HG03060 (cell line): ENCODE results near the gene LHFPL3.
A peak's percentile ranks its signal among the peaks of the same experiment; 100 is the strongest.

Experiments used
- ATAC-seq: cut with Tn5 transposase; IDR thresholded peaks from one replicate; pipeline ENCODE4 v1.9.1; 2021; ENCODE audit warnings: low read depth, moderate number of reproducible peaks; ENCODE audit not compliant: unreplicated experiment

LHFPL3 gene

DNA sequence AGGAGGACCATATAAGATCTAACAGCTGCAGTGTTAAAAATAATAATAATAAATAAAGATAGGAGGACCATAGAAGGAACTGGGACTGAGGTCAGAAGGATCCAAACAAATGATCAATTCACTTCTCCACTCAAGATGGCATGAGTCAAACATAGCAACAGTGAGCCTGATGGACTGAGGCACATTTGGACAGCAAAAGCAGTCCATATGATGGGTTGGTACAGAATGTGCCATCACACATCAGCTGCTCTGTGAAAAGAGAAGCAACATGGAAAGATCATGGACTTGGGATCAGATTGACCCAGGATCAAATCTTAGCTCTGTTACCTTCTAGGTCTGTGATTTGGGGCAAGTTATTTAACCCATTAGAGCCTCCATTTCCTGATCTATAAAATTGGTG, 496.7 kb downstream of the LHFPL3 start:
- ATAC-seq = no peak

- no peak for ATAC-seq
These were observed 497.7 kb downstream of the LHFPL3 start for GRCh38 chr7:104826135-104826534.

DNA sequence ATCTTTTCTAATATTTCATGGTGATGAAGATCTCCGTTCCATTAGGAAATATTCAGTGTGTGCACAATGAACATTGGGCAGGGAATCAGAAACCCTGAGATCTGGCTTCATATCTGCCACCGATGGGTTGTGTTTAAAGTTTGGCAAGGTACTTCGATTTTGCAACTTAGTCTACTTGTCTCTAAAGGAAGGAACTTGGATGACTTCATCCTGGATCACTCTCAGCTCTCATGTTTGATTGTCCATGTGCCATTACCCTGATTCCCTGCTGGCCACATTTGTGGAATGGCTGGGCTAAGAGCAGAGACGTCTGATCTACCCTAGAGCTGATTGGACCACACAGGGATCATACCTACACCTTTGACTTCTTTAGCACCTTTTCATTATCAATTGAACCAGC, 508.6 kb downstream of the LHFPL3 start:
- no peak for ATAC-seq

DNA sequence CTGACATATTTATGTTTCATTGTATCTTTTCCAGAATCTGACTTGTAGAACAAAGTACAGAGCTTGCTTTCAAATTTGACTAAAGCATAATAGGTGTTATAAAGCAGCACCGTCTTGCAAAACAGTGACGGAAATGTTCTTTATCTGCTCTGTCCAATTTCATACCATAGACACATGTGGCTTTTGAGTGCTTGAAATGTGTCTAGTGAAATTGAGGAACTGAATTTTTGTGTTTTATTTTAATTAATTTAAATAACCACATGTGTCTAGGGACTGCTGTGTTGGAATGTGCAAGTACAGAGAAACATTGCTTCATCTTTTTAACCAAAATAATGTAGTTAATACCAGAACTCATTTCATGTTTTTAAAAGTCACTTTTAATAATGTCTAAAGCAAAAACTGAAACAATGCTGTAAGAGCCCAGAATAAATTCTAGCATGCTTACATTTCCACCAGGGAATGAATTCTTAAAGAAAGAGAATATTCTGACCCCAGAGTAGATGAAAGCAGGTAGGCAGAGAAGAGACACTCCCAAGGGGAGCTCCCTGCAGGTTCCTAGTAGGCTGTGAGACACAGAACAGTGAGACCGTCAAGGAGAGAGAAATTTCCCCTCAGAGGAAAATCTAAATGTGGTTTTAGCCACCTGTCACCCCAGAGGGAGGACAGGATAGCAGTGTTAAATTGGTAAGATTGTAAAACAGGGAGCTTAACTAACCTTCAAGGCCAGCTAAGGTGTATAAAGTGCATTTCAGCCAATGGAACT, 510.3 kb downstream of the LHFPL3 start:
- ATAC-seq = no peak

- ATAC-seq = no peak
These were observed 511.4 kb downstream of the LHFPL3 start for GRCh38 chr7:104839842-104840241.

DNA sequence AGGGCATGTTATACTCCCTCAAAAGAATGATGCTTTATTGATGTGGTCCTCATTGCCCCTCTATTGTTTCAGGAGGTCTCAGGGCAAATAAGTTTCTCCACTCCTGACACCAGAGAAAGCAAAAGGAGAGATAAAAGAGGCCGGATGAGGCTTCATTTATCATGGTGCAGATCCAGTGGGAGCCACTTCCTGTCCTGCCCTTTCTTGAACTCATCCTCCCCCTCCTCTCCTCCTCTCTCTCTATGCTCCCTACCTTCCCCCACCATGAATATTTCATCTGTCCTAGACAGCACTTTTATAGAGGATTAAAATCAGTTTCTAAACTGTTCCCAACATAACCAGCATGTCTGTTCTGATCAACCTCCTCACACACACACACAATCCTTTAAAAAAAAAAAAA, 513.4 kb downstream of the LHFPL3 start:
- no peak for ATAC-seq

DNA sequence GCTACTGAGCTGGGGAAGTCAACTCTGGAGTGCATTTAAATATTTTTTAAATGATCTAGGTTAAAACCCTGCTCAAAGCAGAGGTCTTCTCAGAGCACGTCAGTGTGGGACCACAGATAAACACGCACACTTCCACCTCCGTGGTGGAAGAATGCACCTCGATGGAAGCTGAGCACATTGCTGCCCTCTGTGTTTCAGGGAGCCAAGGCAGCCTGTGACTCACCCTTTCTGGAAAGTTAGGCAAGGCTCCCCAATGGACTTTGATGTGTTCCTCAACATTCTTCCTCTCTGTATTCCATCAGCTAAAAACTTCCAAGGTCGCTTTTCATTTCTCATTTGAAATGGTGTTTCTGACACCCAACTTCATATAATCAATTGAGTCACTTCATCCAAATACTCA, 514.8 kb downstream of the LHFPL3 start:
- no peak for ATAC-seq

GRCh38 chr7:104845557-104845956, 517.2 kb downstream of the LHFPL3 start:
- ATAC-seq = no peak

DNA sequence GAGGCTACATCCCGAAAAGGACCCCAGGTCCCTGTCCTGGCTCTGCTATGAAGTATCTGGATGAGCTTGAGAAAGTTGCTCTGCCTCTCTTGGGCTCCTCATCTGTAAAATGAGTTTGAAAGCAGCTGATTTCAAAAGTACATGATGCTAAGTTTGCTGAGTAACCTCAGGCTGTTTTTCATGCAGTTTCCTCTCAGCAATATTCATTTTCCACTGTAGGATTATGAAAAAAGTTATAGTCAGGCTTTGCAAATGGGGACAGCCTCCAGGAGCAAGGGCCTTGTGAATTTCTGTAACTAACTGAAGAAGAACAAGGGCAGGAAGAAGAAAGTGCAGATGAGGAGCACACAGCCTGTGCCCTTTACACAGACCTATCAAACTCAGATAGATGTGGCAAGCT, 518.3 kb downstream of the LHFPL3 start:
- no peak for ATAC-seq

GRCh38 chr7:104848138-104848990, 520.0 kb downstream of the LHFPL3 start:
- ATAC-seq = no peak

GRCh38 chr7:104850374-104850773, 522.0 kb downstream of the LHFPL3 start:
- no peak for ATAC-seq

- ATAC-seq = no peak
These were observed 522.9 kb downstream of the LHFPL3 start for GRCh38 chr7:104851268-104851667.

DNA sequence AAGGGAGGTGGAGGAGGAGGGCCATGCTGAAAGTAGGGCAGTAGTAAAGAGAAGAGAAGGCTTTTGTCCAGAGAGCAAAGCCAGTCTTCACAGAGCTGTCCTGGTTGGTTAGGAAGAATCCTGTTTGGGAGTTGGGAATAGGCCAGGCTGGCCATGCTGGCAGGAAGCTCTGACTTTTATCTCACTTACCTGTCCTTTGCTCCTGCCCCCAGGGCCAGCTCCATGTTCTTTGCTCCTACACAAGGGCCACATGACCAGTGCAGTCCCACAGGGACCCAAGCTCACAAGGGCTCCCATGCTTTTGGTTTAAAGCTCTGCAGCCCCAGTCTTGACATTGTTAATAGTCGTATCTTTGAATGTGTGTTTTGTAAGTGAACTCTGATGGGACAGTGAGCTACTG, 524.0 kb downstream of the LHFPL3 start:
- ATAC-seq = no peak

DNA sequence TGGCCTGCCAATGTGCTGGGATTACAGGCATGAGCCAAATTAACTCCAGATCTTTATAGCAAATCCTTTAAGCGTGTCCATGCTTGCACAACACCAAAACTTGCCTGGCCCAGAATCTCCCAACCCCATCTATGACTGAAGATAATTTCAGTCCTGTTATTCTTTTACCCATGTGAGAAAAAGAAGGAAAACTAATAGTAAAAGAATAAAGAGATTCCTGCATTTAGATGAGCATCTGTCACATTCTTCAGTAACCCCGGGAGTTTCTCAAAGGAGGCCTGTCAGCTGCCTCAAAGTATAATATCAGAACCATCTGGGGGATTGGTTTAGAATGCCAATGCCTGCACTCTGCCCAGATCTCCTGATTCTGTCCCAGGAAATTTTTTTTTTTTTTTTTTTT, 527.5 kb downstream of the LHFPL3 start:
- no peak for ATAC-seq

DNA sequence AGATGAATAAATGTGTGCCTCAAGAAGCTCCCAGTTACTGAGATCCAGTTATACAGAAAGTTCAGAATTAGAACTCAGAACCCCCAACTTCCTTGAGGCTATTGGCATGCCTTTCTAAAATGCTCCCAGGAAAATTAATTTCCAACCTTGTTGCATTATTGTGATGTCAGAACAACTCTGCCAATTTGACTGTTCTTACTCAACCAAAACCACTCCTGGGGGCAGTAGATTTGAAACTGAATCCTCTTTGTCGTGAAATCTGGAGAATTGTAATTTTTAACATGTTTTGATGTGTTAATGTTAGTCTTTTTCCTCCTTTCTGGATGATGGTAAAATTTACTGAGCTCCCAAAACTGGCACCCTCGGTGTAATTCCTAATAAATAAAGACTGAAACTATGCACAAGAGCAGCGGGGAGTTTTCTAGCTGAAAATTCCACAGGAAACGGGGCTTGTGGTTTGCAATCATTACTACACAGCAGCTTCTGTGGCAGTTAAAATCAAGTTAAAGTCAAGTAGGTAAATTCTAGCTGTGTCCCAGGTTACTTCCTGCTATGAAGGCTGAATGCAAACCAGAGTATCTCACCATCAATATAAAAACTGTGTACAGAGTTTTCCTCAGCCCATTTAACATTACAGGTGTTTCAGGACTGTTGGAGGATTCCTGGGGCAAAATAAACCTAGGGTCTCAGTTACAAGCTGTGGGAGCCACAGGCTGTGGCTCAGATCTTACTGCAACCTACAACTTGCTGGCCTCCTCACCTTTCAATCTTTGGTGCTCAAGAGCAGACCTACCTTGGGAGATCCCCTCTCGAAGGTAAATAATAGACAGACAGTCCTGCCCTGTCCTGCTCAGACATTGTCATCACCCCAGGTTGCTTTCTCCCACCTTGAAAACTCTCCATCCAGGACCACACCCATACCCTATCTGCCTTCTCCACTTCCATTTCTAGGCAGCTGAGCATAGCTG, 529.3 kb downstream of the LHFPL3 start:
- no peak for ATAC-seq

GRCh38 chr7:104859754-104860426, 531.5 kb downstream of the LHFPL3 start:
- ATAC-seq = no peak

DNA sequence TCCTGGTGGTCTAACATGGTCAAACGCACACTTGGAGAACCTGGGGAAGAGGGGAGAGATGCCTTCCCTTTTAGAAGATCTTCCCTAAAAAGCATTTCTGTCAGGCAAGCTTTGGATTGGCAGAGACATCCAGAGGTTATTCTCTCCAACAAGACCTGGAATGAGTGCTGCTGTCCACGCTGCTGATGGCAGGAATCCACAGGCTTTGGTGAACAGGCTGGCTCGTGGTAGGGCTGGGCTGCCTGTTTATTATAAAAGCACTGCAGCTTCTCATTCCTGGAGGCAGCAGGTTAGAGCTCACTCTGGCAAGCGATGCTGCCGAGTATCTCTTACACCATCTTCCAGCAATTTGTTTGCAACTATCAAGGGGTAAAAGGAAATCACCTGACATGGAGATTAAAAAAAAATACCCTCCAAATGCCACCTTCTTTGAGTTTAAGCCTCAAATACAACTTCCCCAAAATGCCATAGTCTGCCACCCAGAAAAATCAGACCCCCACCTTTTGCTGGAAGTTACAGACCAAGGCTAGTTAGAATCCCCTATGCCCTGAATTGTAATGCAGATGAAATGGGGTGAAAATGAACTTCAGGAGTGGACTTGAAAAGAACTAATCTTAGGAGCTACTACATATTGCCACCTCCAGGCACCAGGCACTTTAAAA, 533.5 kb downstream of the LHFPL3 start:
- no peak for ATAC-seq

DNA sequence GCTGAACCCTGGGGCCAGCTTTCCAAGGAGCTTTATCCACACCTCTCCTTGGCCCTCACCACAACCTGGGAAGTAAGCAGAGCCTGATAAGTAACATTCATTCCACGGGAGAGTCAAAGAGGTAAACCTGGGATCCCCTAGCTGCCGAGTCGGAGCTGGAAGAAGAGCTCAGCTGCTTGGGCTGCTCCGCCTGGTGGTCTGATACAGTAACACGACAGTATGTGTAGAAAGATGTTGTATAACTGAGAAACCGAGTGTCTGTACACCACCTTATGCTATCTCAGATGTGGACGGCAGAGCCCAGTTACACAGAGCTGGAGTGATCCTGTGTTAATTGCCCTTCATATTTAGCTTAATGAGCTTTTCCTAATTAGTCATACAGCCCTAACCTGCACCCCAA, 534.3 kb downstream of the LHFPL3 start:
- no peak for ATAC-seq

DNA sequence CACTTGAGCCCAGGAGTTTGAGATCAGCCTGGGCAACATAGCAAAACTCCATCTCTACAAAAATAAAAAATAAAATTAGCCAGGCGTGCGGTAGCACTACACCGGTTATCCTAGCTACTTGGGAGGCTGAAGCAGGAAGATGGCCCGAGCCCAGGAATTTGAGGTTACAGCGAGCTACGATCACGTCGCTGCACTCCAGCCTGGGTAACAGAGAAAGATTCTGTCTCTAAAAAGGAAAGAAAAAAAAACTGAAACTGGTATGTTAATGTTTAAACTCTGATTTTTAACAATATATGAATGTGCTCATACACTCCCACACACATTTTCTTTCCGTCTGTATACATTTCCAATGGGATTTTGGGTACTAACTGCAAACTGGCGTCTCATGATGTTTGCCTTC, 545.0 kb downstream of the LHFPL3 start:
- no peak for ATAC-seq

- peak; percentile 82 for ATAC-seq
These were observed 550.2 kb downstream of the LHFPL3 start for GRCh38 chr7:104878577-104878976.
